Ascending aorta (tissue), 2 donors: Measurements from ENCODE around the gene NRXN2. TPM values are rescaled to one million over a fixed set of nuclear protein-coding genes. Genes with fewer than 3 reads are reported as not detected.

Experiments used
- DNase-seq, 2 donors: peaks; one replicate each; pipeline ENCODE4 v3.0.0-alpha.2; 2019; ENCODE audit warnings: low spot score in 2 of 2
- H3K27ac ChIP-seq, 2 donors: fragments of 200-600 bp; sonication (generic); one replicate each; pipeline ENCODE4 v1.5.1; 2016 to 2017; ENCODE audit warnings: mild to moderate bottlenecking in 1 of 2
- H3K27me3 ChIP-seq: fragments of 200-600 bp; sonication (generic); one replicate; pipeline ENCODE4 v1.5.1; 2017
- H3K36me3 ChIP-seq, 2 donors: fragments of 200-600 bp; sonication (generic); one replicate each; pipeline ENCODE4 v1.5.1; 2016
- H3K4me1 ChIP-seq, 2 donors: fragments of 200-600 bp; sonication (generic); one replicate each; pipeline ENCODE4 v1.5.1; 2016 to 2017; ENCODE audit warnings: mild to moderate bottlenecking in 1 of 2
- H3K4me3 ChIP-seq, 2 donors: fragments of 200-600 bp; sonication (generic); one replicate each; pipeline ENCODE4 v1.5.1; 2016 to 2017; ENCODE audit warnings: mild to moderate bottlenecking in 1 of 2
- H3K9me3 ChIP-seq, 2 donors: fragments of 200-600 bp; sonication (generic); one replicate each; pipeline ENCODE4 v1.5.1; 2016
- intact Hi-C: fragments of 100-400 bp; cut with DNase I; formaldehyde crosslinking; loops from one replicate; pipeline ENCODE4 v1.15.1; 2023
- total RNA-seq: library from RNA; depleted of rRNA; stranded (reverse); fragments of >200 nt; gene quantifications from one replicate; pipeline ENCODE4 v1.1.0, GENCODE V29; 2016
- TF ChIP-seq, protein P1 (sequence below), 3 experiments: fragments of 200-600 bp in 2 of 3; fragments of 450-650 bp in 1 of 3; sonication (generic) in 2 of 3; IDR thresholded peaks; one replicate each; pipeline ENCODE4 v1.5.1; 2016 to 2019; ENCODE audit warnings: antibody characterized with exemption in 3 of 3, mild to moderate bottlenecking in 1 of 3, moderate library complexity in 1 of 3

The NRXN2 gene
- total RNA-seq, 1 donor from 2014 or later, result 26.0 TPM

- no peaks in the 10 kb centered on the region for H3K9me3 ChIP-seq
- no peak overlapping the region for H3K4me3 ChIP-seq
- no peak for DNase-seq
- H3K27ac ChIP-seq, result no peak overlapping the region
- TF ChIP-seq, protein P1, sequence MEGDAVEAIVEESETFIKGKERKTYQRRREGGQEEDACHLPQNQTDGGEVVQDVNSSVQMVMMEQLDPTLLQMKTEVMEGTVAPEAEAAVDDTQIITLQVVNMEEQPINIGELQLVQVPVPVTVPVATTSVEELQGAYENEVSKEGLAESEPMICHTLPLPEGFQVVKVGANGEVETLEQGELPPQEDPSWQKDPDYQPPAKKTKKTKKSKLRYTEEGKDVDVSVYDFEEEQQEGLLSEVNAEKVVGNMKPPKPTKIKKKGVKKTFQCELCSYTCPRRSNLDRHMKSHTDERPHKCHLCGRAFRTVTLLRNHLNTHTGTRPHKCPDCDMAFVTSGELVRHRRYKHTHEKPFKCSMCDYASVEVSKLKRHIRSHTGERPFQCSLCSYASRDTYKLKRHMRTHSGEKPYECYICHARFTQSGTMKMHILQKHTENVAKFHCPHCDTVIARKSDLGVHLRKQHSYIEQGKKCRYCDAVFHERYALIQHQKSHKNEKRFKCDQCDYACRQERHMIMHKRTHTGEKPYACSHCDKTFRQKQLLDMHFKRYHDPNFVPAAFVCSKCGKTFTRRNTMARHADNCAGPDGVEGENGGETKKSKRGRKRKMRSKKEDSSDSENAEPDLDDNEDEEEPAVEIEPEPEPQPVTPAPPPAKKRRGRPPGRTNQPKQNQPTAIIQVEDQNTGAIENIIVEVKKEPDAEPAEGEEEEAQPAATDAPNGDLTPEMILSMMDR (IDR thresholded peaks at IDR 0.05), result no peak
- H3K4me1 ChIP-seq, result no peaks in the 10 kb centered on the region
- intact Hi-C loops, result no loop called here
- H3K27me3 ChIP-seq, result no peaks in the 10 kb centered on the region
- H3K36me3 ChIP-seq, result peaks cover 46 to 83% of the 10 kb centered on the region in 2 donors
Observed at GRCh38 chr11:64629796-64630562, 93.0 kb downstream of the NRXN2 start.

- no peaks in the 10 kb centered on the region for H3K4me1 ChIP-seq
- intact Hi-C loops, result no loop called here
- TF ChIP-seq, protein P1 (IDR thresholded peaks at IDR 0.05), result no peak
Observed at GRCh38 chr11:64629103-64629502, 93.9 kb downstream of the NRXN2 start.

GRCh38 chr11:64628596-64628995 is 94.4 kb downstream of the NRXN2 start:
- no peak for DNase-seq

More at GRCh38 chr11:64629103-64629502, 93.9 kb downstream of the NRXN2 start:
- DNase-seq, result no peak
- Histone ChIP-seq H3K27me3 (no peaks in the 10 kb centered on the region), H3K27ac (no peak overlapping the region), H3K9me3 (no peaks in the 10 kb centered on the region), H3K4me3 (no peak overlapping the region), H3K36me3 (peaks cover 51 to 74% of the 10 kb centered on the region in 2 donors)

GRCh38 chr11:64627371-64627770 is 95.6 kb downstream of the NRXN2 start:
- H3K36me3 ChIP-seq, result peaks cover 41 to 65% of the 10 kb centered on the region in 2 donors
- H3K27me3 ChIP-seq, result no peaks in the 10 kb centered on the region
- no peak overlapping the region for H3K27ac ChIP-seq
- no peak for DNase-seq
- H3K4me3 ChIP-seq, result no peak overlapping the region
- no peaks in the 10 kb centered on the region for H3K9me3 ChIP-seq
- intact Hi-C loops, result no loop called here
- H3K4me1 ChIP-seq, result no peaks in the 10 kb centered on the region
- TF ChIP-seq, protein P1 (IDR thresholded peaks at IDR 0.05), result no peak

More at GRCh38 chr11:64628596-64628995, 94.4 kb downstream of the NRXN2 start:
- no peak overlapping the region for H3K4me3 ChIP-seq
- no peaks in the 10 kb centered on the region for H3K9me3 ChIP-seq
- no peak overlapping the region for H3K27ac ChIP-seq
- intact Hi-C loops, result no loop called here
- no peaks in the 10 kb centered on the region for H3K4me1 ChIP-seq
- H3K27me3 ChIP-seq, result no peaks in the 10 kb centered on the region
- TF ChIP-seq, protein P1 (IDR thresholded peaks at IDR 0.05), result no peak
- peaks cover 46 to 69% of the 10 kb centered on the region in 2 donors for H3K36me3 ChIP-seq

DNA sequence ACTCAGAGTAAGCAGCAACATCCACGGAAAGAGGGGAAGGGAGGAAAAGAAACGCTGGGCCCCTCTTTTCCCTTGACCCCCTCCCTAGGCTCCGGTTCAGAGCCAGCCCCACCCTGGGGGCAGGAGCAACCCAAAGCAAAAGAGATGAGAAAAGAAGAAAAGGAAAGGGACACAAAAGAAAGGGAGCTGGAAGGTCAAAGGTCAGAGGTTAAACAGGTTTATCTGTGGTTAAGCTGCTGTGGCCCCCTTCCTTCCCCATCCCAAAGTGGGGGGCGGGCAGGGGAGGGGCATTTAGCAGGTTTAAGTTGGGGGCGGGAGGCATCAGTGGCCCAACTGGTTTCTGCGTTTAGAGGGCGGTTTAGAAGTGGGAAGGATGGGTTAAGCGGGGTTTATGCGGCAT is 96.4 kb downstream of the NRXN2 start:
- TF ChIP-seq, protein P1 (IDR thresholded peaks at IDR 0.05), result no peak
- Histone ChIP-seq H3K4me1 (no peaks in the 10 kb centered on the region), H3K9me3 (no peaks in the 10 kb centered on the region), H3K27ac (no peak overlapping the region), H3K36me3 (peaks cover 46 to 65% of the 10 kb centered on the region in 2 donors), H3K4me3 (no peak overlapping the region), H3K27me3 (no peaks in the 10 kb centered on the region)
- DNase-seq, result no peak
- intact Hi-C loops, result no loop called here
